AG09309 (cell line): ENCODE data around the gene PSME1.

ENCODE experiments used
- DNase-seq: peaks from one replicate; pipeline ENCODE4 v3.0.0-alpha.2; 2010; ENCODE audit warnings: low read depth
- H3K4me3 ChIP-seq: 2 replicates; pipeline ENCODE4 v1.5.1; 2011; ENCODE audit warnings: mild to moderate bottlenecking, low read depth, low read length, moderate library complexity; ENCODE audit not compliant: control insufficient read depth
- TF ChIP-seq, protein P1 (sequence below): IDR thresholded peaks from 2 replicates; pipeline ENCODE4 v1.5.1; 2011; ENCODE audit warnings: mild to moderate bottlenecking, low read depth, low read length, inconsistent platforms; ENCODE audit not compliant: insufficient read depth, control insufficient read depth; ENCODE audit errors: missing control alignments

PSME1 gene

DNA sequence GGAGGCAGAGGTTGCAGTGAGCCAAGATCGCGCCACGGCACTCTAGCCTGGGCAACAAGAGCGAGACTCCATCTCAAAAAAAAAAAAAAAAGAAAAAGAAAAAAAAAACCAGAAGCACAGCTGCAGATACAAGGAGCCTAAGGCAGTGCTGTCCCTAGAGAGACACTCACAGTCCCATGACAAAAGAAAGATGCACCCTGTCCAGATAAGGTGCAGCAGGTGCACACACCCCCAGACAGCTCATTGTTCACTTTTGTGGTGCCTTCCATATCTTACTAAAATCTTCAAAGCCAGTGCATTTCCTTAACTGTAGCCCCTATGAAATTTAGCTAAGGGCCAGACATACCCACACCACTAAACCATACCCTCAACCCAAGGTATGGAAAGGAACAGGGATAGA lies 13.6 kb upstream of the PSME1 start:
- no peak overlapping the region for H3K4me3 ChIP-seq
- no peak for DNase-seq
- TF ChIP-seq, protein P1, sequence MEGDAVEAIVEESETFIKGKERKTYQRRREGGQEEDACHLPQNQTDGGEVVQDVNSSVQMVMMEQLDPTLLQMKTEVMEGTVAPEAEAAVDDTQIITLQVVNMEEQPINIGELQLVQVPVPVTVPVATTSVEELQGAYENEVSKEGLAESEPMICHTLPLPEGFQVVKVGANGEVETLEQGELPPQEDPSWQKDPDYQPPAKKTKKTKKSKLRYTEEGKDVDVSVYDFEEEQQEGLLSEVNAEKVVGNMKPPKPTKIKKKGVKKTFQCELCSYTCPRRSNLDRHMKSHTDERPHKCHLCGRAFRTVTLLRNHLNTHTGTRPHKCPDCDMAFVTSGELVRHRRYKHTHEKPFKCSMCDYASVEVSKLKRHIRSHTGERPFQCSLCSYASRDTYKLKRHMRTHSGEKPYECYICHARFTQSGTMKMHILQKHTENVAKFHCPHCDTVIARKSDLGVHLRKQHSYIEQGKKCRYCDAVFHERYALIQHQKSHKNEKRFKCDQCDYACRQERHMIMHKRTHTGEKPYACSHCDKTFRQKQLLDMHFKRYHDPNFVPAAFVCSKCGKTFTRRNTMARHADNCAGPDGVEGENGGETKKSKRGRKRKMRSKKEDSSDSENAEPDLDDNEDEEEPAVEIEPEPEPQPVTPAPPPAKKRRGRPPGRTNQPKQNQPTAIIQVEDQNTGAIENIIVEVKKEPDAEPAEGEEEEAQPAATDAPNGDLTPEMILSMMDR = no peak

- TF ChIP-seq, protein P1 = no peak
- DNase-seq = no peak
These were observed 13.1 kb upstream of the PSME1 start for GRCh38 chr14:24122898-24123297.

DNA sequence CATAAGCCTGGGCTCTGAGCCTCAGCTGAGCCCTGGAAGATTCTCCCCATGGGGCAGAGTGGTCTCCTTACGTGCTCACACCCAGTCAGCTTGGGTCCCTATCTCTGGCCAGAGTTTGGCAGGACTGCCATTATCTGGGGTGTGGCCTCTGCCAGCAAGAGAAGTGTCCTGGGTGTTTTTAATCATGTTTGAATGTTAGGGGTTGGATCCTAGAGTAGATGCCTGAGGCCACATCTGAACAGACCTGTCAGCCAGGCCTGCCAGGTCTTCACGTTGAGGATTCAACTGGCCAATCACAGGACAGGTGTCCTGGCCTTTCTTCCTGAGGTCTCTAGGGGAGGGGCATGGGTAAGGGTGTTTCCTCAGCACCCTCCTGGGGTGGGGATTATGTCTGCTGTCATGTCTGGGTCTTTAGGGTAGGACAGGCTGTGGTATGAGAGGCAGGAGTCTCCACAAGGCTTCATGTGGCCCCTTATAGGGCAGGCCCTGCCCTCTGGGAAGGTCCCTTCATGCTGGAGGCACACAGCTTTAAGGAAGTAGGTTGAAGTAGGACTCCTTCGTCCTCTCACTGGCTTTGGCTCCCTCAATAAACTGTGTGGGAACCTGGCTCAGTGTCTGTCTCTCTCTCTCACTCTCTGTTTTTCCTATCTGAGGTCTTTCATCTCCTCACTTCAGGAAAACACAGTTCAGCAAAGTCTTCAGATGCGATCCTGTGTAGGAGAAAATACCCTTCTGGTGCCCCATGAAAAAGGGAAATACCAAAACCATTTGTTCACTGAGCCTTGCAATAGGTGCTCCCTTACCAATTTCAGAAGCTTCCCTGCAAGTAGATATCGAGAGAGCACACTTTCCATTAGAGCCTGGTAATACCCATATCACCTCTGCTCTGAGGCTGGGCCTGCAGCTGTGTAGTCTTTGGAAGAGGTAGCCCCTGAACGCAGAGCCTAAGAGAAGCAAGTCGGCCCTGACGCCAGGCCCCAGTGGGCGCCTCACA lies 12.3 kb upstream of the PSME1 start:
- TF ChIP-seq, protein P1 = no peak
- DNase-seq = no peak

More at GRCh38 chr14:24122898-24123297, 13.1 kb upstream of the PSME1 start:
- no peak overlapping the region for H3K4me3 ChIP-seq

GRCh38 chr14:24126939-24127338 lies 9.1 kb upstream of the PSME1 start:
- TF ChIP-seq, protein P1 = no peak
- no peak for DNase-seq
- H3K4me3 ChIP-seq = no peak overlapping the region

More for the DNA sequence above, 12.3 kb upstream of the PSME1 start:
- H3K4me3 ChIP-seq = no peak overlapping the region

- TF ChIP-seq, protein P1 = no peak
- no peak for DNase-seq
These were observed 8.3 kb upstream of the PSME1 start for GRCh38 chr14:24127673-24128072.

GRCh38 chr14:24129410-24129998 lies 6.5 kb upstream of the PSME1 start:
- no peak for DNase-seq
- no peak overlapping the region for H3K4me3 ChIP-seq
- TF ChIP-seq, protein P1 = no peak

More at GRCh38 chr14:24127673-24128072, 8.3 kb upstream of the PSME1 start:
- H3K4me3 ChIP-seq = no peak overlapping the region
